Stimulated activated CD8-positive, alpha-beta memory T cell treated with anti-CD3 and anti-CD28 coated beads, Interleukin-15, amount 100 ng/mL, for 24 hours (primary cell): Measurements from ENCODE around the gene NCAPD3.
"Not testable (repeated sequence)": the region's sequence is repeated elsewhere in the genome, so short reads cannot be mapped to it uniquely, and the experiment has no call there.

Experiments used
- DNase-seq: peaks from one replicate; pipeline ENCODE4 v3.0.0-alpha.2; 2020; ENCODE audit warnings: low read depth

The NCAPD3 gene

DNA sequence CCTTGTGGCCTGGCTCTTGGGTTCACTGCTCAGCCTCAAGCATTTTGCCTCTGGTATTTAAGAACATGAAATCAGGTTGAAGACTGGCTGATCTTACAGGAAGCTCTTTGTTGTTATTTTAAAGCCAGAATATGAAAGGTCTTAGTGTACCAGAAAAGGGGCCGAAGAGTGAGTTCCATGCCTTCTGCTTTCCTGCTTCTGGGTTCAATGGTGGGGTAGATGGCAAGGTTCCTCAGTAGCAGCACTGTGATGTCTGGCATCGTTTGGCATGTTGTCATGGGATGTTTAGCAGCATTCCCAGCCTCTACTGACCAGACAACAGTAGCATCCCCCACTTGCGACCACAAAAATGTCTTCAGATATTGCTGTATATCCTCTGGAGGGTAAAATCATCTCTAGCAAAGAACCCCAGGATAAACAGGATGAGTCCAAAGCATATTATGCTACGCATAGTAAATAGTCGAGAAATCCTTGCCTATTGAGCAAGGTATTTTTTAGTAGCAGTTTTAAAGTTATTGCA, 3.1 kb upstream of the NCAPD3 start:
- no peak for DNase-seq

DNA sequence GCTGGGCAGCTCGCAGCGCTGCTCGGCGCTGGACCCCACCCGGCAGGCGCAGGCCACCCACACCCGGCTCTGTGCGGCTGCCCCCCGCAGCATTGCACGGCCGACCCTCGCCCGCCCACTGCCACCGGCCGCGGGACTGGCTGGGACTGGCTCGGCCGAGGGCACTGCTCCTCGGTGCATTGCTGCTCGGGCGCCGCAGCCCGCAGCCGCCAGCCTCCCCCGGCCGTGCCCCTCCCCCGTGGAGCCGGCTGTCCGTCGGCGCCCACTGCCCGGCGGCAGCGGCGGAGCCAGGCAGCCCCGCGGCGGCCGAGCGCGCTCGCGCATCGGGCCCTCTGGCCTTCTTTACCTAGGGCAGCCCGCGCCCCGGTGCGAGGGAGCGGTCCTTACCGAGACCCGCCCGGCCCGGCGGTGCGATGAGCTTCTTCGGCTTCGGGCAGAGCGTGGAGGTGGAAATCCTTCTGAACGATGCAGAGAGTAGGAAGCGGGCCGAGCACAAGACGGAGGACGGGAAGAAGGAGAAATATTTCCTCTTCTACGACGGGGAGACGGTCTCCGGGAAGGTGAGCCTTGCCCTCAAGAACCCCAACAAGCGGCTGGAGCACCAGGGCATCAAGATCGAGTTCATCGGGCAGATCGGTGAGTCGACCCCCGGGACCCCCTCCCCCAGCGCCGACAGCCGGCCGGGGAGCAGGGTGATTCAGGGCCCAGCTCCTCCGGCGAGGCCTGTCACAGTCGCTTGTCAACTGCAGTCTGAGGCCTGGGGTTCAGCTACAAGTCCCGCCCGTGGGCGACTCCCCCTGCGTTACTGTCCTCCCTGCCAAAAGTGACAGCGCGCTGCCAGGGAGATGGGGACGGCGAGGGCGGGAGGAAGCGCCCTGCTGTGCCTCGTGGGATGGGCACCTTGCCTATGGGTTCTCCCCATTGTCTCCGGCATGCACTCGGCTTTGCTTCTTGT, 1.2 kb upstream of the NCAPD3 start:
- DNase-seq: peak; percentile 36

DNA sequence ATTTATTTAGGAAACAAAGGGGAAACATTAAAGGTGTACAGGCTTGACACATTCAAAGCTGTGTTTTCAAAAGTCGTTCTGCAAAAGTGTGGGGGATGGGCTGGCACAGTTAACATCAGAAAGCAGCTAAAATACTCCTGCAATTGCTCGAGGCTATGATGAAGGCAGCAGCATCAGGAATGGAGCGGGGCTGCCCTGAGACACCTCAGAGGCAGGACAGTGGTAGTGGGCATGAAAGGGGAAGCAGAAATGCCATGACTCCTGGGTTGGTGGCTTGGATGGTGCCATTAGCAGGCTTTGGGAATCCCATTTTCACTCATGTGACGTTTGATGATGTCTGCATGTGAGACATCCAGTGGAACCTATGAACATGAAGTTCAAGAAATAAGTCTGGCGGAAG, 646 bp downstream of the NCAPD3 start:
- no peak for DNase-seq

DNA sequence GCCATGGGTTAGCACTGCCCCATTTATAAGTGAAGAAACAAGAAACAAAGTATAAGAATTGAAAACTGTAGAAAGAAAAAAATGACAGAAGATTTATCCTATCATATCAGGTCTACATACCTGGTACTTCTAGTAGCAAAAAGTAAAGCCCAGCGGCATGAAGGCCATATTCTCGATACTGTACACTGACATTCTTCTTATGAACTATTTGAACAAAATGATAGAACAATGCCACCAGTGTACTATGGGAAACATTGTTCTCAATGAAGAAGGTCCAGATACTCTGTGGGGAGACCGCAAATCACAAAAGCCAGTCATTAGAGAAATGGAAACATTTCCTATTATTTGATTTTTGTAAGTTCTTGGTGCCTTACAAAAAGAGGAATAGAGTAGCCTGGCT, 7.0 kb downstream of the NCAPD3 start:
- no peak for DNase-seq

DNA sequence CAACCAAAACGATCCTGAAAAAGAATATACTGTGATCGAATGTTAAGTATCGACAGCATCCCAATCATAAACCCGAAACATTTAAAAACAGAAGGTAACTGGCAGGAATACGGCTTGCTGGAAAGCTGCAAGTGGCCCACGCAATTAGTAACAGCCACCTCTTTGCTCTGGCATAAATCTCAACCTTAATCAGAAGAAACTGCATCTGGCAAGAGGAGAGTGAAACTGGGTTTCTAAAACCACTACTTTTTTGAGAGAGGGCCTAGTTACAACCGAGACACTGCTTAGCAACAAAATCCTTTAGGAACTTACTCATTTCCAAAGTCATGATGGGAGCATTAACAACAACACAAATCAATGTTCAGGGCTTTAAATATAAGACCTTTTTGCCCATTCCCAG, 7.9 kb downstream of the NCAPD3 start:
- DNase-seq: no peak

DNA sequence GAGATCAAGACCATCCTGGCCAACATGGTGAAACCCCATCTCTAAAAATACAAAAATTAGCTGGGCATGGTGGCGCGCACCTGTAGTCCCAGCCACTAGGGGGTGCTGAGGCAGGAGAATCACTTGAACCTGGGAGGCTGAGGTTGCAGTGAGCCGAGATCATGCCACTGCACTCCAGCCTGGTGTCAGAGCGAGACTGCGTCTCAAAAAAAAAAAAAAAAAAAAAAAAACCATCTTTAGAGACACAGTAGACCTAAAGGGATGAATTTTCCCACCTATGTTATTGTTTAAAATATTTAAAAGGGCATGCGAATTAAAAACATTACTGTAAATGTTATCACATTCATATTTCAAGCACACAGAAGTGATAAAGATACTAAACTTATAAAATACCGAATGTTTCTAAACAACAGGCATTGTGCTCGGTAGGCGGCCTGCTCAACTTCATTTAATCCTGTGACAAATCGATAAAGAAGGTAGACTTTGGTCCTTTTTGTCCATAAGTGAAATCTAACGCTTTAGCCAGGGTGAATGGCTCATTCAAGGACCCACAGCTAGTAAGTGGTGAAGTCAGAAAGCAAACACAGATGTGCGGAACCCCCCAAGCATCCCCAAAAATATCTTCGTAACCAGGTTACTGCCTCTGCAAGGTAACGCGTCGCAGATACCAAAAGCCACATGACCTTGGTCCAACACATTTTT, 16.1 kb downstream of the NCAPD3 start:
- DNase-seq: peak; percentile 19

DNA sequence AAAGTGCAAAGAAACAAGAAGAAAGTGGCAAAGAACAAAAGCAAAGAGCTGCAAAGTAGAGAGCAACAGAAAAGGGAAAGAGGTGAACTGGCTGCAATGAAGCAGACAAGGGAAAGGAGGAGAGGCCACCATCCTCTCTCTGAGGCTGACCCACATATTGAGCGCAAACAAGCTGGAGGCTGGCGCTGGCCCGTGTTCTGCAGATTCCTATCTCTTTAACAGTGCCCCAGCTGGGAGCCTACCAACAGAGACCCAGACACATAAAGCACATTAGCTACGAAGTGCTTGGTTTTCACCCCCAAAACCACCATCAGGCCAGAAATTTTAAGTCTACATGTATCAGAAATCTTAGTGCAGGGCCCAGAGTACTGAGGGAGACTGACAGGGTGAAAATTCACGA, 17.6 kb downstream of the NCAPD3 start:
- no peak for DNase-seq

DNA sequence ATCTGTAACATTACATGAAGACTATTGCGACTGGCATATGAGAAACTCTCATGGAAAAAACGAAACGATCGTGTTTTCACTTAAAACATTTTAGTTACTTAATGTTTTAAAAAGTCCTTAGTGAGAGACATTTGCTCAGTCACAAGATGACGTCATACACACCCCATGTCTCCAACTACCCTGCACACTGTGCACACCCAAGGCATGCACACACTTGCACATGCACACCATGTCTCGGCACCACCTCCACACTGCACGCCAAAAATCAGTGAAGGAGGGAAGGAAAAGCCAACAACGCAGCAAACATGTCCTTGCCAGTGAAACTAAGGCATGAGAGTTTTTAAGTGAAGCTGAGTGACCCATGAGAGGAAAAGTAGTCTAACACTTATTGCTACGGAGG, 18.0 kb downstream of the NCAPD3 start:
- DNase-seq: no peak

DNA sequence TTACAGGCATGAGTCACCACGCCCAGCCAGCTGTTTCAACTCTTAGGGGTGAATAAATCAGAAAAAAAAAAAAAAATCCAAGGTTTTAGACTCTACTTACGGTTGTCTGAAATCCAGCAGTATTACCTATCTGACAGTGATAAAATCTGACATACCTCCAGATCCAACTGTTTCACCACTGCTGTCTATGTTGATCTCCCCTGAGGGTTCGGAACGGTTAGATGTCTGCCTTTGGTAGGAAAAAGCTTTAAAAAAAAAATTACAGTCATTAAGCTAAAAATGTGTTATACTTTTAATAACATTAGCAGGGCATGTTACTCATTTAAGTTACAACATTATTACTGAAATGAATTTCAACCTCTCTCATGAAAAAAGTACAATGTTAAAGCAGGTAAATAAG, 21.1 kb downstream of the NCAPD3 start:
- DNase-seq: no peak

DNA sequence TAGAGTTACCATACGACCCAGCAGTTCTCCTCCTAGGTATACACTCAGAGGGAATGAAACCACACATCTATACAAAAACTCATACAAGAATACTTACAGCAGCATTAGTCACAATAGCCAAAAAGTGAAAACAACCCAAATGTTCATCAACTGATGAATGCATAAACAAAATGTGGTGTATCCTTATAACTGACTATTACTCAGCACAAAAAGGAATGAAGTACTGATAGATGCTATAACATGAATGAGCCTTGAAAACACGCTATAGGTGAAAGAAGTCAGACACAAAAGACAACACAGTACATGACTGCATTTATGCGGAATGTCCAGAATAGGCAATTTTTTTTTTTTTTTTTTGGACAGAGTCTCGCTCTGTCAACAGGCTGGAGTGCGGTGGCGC, 23.1 kb downstream of the NCAPD3 start:
- no peak for DNase-seq

DNA sequence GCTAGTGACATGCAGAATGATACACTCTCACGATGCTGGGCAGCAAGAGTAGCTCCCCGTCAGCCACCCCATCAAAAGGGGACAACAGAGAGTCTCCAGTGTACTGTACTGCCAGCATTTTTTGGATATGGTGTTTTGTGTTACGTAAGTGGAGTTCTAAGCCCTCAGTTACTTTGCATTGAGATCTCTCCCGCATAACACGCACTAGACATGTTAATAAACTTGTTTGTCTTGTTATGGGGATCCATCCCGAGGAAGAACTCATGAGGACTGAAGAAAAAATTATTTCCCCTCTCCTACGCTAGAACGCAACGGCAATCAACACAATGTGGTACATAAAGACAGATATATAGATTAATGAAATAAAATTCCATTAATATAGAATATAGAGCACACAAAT, 24.2 kb downstream of the NCAPD3 start:
- no peak for DNase-seq

DNA sequence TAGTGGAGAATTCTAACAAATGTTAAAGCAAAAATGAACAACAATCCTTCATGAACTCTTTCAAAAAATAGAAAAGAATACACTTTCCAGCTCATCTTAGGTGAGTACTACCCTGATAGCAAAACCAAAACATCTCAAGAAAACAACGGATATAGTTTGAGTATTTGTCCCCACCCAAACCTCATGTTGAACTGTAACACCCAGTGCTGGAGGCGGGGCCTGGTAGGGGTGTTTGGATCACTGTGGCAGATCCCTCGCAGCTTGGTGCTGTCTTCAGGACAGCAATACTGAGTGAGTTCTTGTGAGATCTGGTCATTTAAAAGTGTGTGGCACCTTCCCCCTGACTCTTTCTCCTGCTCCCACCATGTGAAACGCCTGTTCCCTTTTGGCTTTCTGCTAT, 27.0 kb downstream of the NCAPD3 start:
- DNase-seq: no peak

DNA sequence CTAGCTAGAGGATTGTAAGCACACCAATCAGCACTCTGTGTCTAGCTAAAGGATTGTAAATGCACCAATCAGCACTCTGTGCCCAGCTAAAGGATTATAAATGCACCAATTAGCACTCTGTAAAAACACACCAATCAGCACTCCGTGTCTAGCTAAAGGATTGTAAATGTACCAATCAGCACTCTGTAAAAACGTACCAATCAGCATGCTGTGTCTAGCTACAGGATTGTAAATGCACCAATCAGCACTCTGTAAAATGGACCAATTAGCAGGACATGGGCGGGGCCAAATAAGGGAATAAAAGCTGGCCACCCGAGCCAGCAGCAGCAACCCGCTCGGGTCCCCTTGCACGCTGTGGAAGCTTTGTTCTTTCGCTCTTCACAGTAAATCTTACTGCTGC, 35.7 kb downstream of the NCAPD3 start:
- DNase-seq: not testable (repeated sequence)

DNA sequence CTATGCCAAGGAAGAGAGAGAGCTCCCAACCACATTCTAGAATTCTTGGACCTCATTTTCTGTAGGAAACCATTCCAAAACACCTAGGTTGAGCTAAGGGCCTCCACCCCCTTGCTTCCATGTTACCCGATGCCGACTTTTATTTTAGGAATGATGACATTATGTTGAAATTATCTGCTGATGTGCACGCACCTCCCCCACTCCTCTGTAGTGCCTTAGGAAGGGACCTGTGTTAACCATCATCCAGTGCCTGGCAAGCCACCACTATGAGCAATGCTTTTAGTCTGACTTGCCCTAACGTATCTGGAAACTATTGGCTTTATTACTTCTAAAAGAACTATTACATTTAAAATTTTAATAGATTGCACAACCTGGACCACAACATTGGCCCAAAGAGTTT, 42.1 kb downstream of the NCAPD3 start:
- no peak for DNase-seq

DNA sequence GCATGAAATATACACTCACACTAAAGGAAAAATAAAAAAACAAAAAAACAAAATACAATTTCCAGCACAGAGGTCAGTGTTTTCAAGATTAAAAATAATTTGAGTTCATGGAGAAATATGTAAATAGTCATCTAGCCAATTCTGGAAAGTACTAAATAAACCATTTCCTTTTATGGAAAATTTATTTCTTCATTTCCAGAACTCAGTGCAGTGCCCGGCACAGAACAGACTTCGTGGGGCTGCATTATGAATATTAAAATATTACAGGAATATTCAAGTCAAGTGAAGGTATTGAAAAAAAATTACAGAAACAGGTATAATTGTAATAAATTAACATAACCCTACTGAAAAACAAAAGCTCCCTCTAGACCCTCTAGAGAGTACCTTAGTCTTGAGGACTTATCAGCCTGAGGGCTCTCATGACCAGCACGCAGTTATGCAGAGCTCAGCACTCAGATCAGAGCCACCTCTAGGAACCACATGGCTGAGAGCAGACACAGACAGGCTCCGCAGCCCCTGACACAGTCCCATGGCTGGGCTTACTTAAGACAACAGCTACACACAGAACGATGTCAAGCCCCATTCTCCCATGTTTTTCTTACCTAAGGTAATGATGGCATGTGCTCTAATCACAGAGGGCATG, 45.6 kb downstream of the NCAPD3 start:
- no peak for DNase-seq

DNA sequence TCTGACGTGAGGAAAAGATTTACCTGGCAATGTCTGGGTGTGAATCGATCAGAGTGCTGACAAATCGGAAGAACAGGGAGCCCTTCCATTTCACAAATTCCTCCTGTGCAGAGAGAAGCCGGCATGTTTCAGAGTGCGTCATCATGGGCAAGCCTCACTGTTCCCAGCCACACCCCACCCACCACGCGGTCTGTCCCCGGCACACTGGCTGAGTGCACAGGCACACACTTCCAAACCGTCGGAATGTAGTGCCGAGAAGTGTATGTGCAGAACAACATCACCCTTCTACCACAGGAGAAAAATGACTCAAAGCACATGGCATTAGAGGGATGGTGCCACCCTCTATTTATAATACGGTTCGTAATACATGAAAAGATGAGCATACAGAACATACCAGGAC, 47.5 kb downstream of the NCAPD3 start:
- DNase-seq: no peak

DNA sequence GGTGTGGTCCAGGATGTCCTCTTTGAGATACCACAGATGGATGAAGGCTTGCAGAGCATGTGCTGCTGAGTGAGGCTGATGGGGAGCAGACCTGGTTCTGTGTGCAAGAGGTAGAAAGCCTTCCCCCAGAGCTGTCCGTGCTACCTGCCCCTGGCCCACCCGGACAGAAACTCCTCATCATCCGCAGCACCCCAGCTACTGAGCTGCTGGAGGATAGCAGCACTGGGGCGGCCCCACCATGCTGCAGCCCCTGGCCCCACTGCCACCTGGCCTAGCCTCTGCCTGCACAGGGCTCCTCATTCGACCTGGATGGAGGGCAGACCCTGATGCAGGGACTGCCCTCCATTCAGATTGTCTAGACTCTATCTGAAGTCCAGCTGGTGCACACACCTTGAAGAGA, 50.5 kb downstream of the NCAPD3 start:
- no peak for DNase-seq

DNA sequence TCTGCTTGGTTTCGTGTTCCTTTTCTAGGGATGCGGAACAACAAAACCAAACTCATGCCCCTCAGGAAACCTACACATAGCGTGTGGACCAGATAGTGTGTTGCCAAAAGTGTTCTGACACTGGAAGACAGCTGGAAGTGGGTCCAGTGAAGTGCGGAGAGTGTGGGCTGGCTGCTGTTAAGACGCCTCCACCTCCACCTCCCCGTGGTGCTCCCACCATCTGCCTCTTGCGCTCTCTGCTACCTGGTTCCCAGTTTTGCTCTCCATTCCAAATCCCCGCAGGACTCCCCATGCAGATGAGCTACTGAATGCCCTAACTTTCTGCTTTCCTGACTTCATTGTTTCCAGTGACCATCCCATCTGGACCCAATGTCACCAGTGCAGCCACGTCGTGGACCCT, 51.8 kb downstream of the NCAPD3 start:
- DNase-seq: no peak

DNA sequence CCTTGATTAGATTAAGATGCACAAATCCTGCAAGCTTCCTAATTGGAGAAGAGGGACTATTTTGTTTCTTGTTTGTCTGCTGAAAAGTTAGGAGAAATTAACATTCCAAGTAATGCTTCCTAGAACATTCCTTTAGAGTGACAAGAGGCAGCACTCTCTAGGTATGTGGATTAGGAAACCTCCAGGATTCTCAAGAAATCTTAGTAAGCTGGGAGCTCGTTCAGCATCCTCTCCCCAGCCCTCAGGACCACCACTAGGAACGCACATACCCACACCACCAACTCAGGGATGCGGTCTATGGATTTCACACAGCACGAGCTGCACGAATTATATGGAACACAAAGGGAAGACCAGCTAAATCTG, 52.9 kb downstream of the NCAPD3 start:
- no peak for DNase-seq

DNA sequence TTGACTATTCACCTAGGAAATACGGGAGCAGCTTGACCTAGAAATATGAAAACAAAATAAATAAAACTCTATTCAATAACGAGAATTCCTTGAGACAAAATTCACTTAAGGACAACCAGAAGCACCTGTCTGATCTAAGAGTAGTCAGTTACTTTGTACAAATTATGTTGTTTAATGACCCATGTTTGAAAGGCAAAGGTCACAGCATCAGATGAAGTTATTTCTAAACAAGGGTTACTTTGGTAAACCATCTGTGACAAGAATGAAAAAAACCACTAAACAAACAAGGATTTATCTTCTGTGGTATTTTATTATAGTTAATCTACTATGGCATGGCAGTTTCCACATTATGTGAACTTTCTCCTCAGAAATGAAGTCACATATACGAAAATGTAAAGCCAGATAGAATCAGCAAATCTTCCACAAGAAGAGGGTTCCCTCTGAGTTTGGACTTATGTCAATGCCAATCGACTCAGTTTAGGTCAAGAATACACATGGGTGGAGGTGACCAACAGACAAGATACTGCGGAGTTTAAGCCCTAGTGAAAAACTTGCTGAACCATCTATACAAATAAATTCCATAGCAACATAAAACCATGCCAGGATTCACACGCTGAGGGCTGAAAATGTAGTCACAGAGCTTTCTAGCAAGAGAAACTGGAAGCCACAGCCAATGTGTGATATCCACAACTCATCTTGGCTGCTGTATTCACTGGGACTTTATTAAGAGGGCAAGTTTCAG, 53.4 kb downstream of the NCAPD3 start:
- no peak for DNase-seq

DNA sequence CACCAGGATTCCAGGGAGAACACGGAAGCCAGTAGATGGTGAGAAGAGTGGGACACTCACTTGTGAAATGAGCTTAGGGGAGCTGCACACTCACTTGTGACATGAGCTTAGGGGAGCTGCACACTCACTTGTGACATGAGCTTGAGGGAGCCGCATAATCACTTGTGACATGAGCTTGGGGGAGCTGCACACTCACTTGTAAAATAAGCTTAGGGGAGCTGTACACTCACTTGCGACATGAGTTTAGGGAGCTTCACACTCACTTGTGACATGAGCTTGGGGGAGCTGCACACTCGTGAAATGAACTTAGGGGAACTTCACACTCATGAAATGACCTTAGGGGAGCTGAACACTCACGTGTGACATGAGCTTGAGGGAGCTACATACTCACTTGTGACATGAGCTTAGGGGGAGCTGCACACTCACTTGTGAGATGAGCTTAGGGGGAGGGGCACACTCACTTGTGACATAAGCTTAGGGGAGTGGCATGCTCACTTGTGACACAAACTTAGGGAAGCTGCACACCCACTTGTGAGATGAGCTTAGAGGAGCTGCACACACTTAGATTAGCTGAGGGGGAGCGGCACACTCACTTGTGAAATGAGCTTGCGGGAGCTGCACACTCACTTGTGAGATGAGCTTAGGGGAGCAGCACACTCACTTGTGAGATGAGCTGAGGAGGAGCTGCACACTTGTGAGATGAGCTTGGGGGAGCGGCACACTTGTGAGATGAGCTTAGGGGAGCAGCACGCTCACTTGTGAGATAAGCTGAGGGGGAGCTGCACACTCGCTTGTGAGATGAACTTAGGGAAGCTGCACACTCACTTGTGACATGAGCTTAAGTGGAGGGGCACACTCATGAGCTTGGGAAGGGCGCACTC, 59.0 kb downstream of the NCAPD3 start:
- DNase-seq: no peak
